H1 (cell line): ENCODE data around the gene L3MBTL4. TPM values are rescaled to one million over a fixed set of nuclear protein-coding genes. Genes with fewer than 3 reads are reported as not detected.

Experiments
- CTCF ChIA-PET: fragments of 300-600 bp; sonication (Branson Sonifier 250); formaldehyde crosslinking; loops from one replicate; lab custom pipeline; 2021; ENCODE audit not compliant: partially characterized antibody; lab: Charles Lee
- POLR2A ChIA-PET: fragments of 300-600 bp; sonication (Branson Sonifier 250); formaldehyde crosslinking; loops from one replicate; lab custom pipeline; 2021; ENCODE audit warnings: inconsistent platforms; ENCODE audit not compliant: partially characterized antibody; lab: Charles Lee
- DNase-seq, 2 experiments: peaks; one replicate each; pipeline versions ENCODE4 v3.0.0 to v3.0.0-alpha.2; 2010 to 2022; ENCODE audit warnings: low spot score in 2 of 2, low read depth in 1 of 2, mixed read lengths in 1 of 2
- FAIRE-seq: peaks from 2 replicates; lab custom pipeline; 2011; peaks lifted over from hg19 to GRCh38; lab: Jason Lieb, UNC
- H2AFZ ChIP-seq: 2 replicates; pipeline ENCODE4 v1.8.1; 2012; ENCODE audit warnings: low read length, inconsistent platforms
- H2AK5ac ChIP-seq: 2 replicates; pipeline ENCODE4 v1.6.1; 2013; ENCODE audit warnings: low read depth, low read length
- H2BK120ac ChIP-seq: replicated peaks from 2 replicates; pipeline ENCODE3; 2013; ENCODE audit warnings: low read depth, low read length, inconsistent platforms
- H2BK12ac ChIP-seq: 2 replicates; pipeline ENCODE4 v1.6.1; 2013; ENCODE audit warnings: low read depth, low read length
- H2BK15ac ChIP-seq: 2 replicates; pipeline ENCODE4 v1.6.1; 2013; ENCODE audit warnings: low read length
- H2BK20ac ChIP-seq: 2 replicates; pipeline ENCODE4 v1.6.1; 2013; ENCODE audit warnings: low read length
- H2BK5ac ChIP-seq: 2 replicates; pipeline ENCODE4 v1.6.1; 2013; ENCODE audit warnings: low read depth, low read length
- H3K14ac ChIP-seq: 2 replicates; pipeline ENCODE4 v1.6.1; 2013; ENCODE audit warnings: inconsistent platforms; ENCODE audit not compliant: insufficient read length
- H3K18ac ChIP-seq: 2 replicates; pipeline ENCODE4 v1.6.1; 2013; ENCODE audit warnings: low read length; ENCODE audit errors: extremely low read depth
- H3K23ac ChIP-seq: 2 replicates; pipeline ENCODE4 v1.6.1; 2013; ENCODE audit warnings: inconsistent platforms; ENCODE audit not compliant: insufficient read length
- H3K23me2 ChIP-seq: 2 replicates; pipeline ENCODE4 v1.6.1; 2013; ENCODE audit warnings: low read depth, low read length
- H3K27ac ChIP-seq: 2 replicates; pipeline ENCODE4 v1.6.1; 2011; ENCODE audit warnings: low read depth, low read length, inconsistent platforms
- H3K27me3 ChIP-seq, 4 experiments: replicated peaks in 1 of 4; 1 replicate in 1 of 4; 2 replicates in 3 of 4; pipeline versions ENCODE4 v1.6.1 to v1.8.1; 2011 to 2013; ENCODE audit warnings: low read length in 3 of 4, mild to moderate bottlenecking in 3 of 4, inconsistent platforms in 2 of 4, mixed read lengths in 2 of 4, moderate library complexity in 1 of 4; ENCODE audit not compliant: control insufficient read depth in 3 of 4, insufficient read depth in 3 of 4; ENCODE audit errors: extremely low read depth in 1 of 4
- H3K36me3 ChIP-seq, 4 experiments: 2 replicates each; pipeline versions ENCODE4 v1.6.1 to v1.8.1; 2011 to 2013; ENCODE audit warnings: mild to moderate bottlenecking in 4 of 4, low read length in 3 of 4, moderate library complexity in 2 of 4, control low read depth in 1 of 4, inconsistent platforms in 1 of 4; ENCODE audit not compliant: insufficient read depth in 4 of 4, control insufficient read depth in 2 of 4
- H3K4ac ChIP-seq: replicated peaks from 2 replicates; pipeline ENCODE3; 2013; ENCODE audit warnings: low read length, low read depth, mixed read lengths, inconsistent platforms; ENCODE audit not compliant: insufficient read length
- H3K4me1 ChIP-seq, 4 experiments: replicated peaks in 1 of 4; 1 replicate in 1 of 4; 2 replicates in 3 of 4; pipeline versions ENCODE4 v1.6.1 to v1.8.1; 2011 to 2013; ENCODE audit warnings: low read length in 3 of 4, inconsistent platforms in 2 of 4, mixed read lengths in 1 of 4; ENCODE audit not compliant: insufficient read depth in 4 of 4, control insufficient read depth in 3 of 4
- H3K4me2 ChIP-seq, 2 experiments: 2 replicates each; pipeline versions ENCODE4 v1.6.1 to v1.8.1; 2011 to 2013; ENCODE audit warnings: low read depth in 2 of 2, low read length in 2 of 2, control low read depth in 1 of 2, inconsistent platforms in 1 of 2, mild to moderate bottlenecking in 1 of 2; ENCODE audit not compliant: insufficient read depth in 1 of 2
- H3K4me3 ChIP-seq, 4 experiments: fragments of 200-600, 300-600 bp in 1 of 4; sonication (generic), shearing (Covaris generic), sonication (Bioruptor Twin) in 1 of 4; 2 replicates each; pipeline versions ENCODE4 v1.5.1 to v1.8.1; 2011 to 2016; ENCODE audit warnings: low read length in 4 of 4, low read depth in 3 of 4, control low read depth in 2 of 4, inconsistent platforms in 2 of 4, mild to moderate bottlenecking in 2 of 4, mixed read lengths in 1 of 4, moderate library complexity in 1 of 4; ENCODE audit not compliant: insufficient read depth in 2 of 4; ENCODE audit errors: extremely low read depth in 1 of 4
- H3K56ac ChIP-seq: replicated peaks from 2 replicates; pipeline ENCODE3; 2013; ENCODE audit warnings: low read depth, mild to moderate bottlenecking, mixed read lengths, low read length, inconsistent platforms; ENCODE audit not compliant: insufficient read length
- H3K79me1 ChIP-seq: 2 replicates; pipeline ENCODE4 v1.6.1; 2013; ENCODE audit warnings: low read depth, low read length, control low read depth
- H3K79me2 ChIP-seq, 2 experiments: 2 replicates each; pipeline versions ENCODE4 v1.6.1 to v1.8.1; 2012 to 2013; ENCODE audit warnings: low read length in 2 of 2, mild to moderate bottlenecking in 2 of 2, inconsistent platforms in 1 of 2; ENCODE audit not compliant: insufficient read depth in 2 of 2, control insufficient read depth in 1 of 2
- H3K9ac ChIP-seq, 4 experiments: replicated peaks in 1 of 4; 1 replicate in 1 of 4; 2 replicates in 3 of 4; pipeline versions ENCODE4 v1.6.1 to v1.8.1; 2011 to 2013; ENCODE audit warnings: low read depth in 3 of 4, low read length in 3 of 4, control low read depth in 2 of 4, mild to moderate bottlenecking in 2 of 4, moderate library complexity in 2 of 4, inconsistent platforms in 1 of 4; ENCODE audit errors: extremely low read depth in 1 of 4
- H3K9me3 ChIP-seq, 2 experiments: 2 replicates each; pipeline versions ENCODE4 v1.6.1 to v1.8.1; 2012 to 2013; ENCODE audit warnings: mild to moderate bottlenecking in 2 of 2, moderate library complexity in 2 of 2, control low read depth in 1 of 2, inconsistent platforms in 1 of 2, low read depth in 1 of 2, low read length in 1 of 2, mixed read lengths in 1 of 2; ENCODE audit not compliant: insufficient read depth in 2 of 2
- H4K20me1 ChIP-seq, 2 experiments: replicated peaks in 1 of 2; 2 replicates each; pipeline versions ENCODE3 to v1.8.1; 2011 to 2013; ENCODE audit warnings: inconsistent platforms in 2 of 2, low read length in 2 of 2, mild to moderate bottlenecking in 1 of 2; ENCODE audit not compliant: insufficient read depth in 2 of 2, control insufficient read depth in 1 of 2
- H4K5ac ChIP-seq: 2 replicates; pipeline ENCODE4 v1.6.1; 2013; ENCODE audit warnings: low read length, low read depth, mixed read lengths, inconsistent platforms; ENCODE audit not compliant: insufficient read length
- H4K8ac ChIP-seq: 2 replicates; pipeline ENCODE4 v1.8.0; 2013; ENCODE audit warnings: mild to moderate bottlenecking, moderate library complexity, low read length, inconsistent platforms; ENCODE audit not compliant: insufficient read depth; ENCODE audit errors: extremely low read depth
- H4K91ac ChIP-seq: replicated peaks from 2 replicates; pipeline ENCODE3; 2013; ENCODE audit warnings: low read length, mixed read lengths, inconsistent platforms; ENCODE audit not compliant: insufficient read length
- BCL11A ChIP-seq, 2 experiments: IDR thresholded peaks; one replicate each; pipeline ENCODE4 v1.6.1; 2011; ENCODE audit warnings: low read depth in 2 of 2, low read length in 2 of 2, mild to moderate bottlenecking in 2 of 2
- CBX8 ChIP-seq: fragments of 300-800, 300-1000 bp; sonication (generic); IDR thresholded peaks from 2 replicates; pipeline ENCODE4 v1.7.1; 2016; ENCODE audit warnings: low read depth, low read length, borderline replicate concordance
- CTBP2 ChIP-seq: IDR thresholded peaks from 2 replicates; pipeline ENCODE4 v1.7.0; 2011; ENCODE audit warnings: borderline replicate concordance, mild to moderate bottlenecking, moderate library complexity, mixed read lengths, low read length; ENCODE audit not compliant: insufficient read depth, insufficient read length
- EGR1 ChIP-seq: IDR thresholded peaks from 2 replicates; pipeline ENCODE4 v1.6.1; 2011; ENCODE audit warnings: low read depth, low read length, borderline replicate concordance
- EP300 ChIP-seq, 2 experiments: IDR thresholded peaks; 1 replicate in 1 of 2; 2 replicates in 1 of 2; pipeline ENCODE4 v1.6.1; 2011 to 2012; ENCODE audit warnings: low read depth in 2 of 2, low read length in 2 of 2, mild to moderate bottlenecking in 2 of 2, borderline replicate concordance in 1 of 2, inconsistent platforms in 1 of 2, moderate library complexity in 1 of 2
- PHF8 ChIP-seq: fragments of 200-600 bp; sonication (generic); conservative IDR thresholded peaks from 2 replicates; pipeline ENCODE4 v1.7.1; 2012; ENCODE audit warnings: low read depth, mild to moderate bottlenecking, inconsistent platforms, low read length, moderate library complexity
- SP4 ChIP-seq: IDR thresholded peaks from 2 replicates; pipeline ENCODE4 v1.6.1; 2012; ENCODE audit warnings: low read length, inconsistent platforms
- WGBS, 2 experiments: shearing (Covaris generic) in 1 of 2; methylation state at CpG; one replicate each; pipeline versions ENCODE4 v1.1.6 to v1.1.7; 2013 to 2015; ENCODE audit warnings: low lambda C conversion rate in 2 of 2, mixed read lengths in 2 of 2, inconsistent platforms in 1 of 2, low coverage in 1 of 2, missing lambda C conversion rate in 1 of 2; ENCODE audit not compliant: insufficient replicate concordance in 2 of 2, insufficient coverage in 1 of 2, insufficient read length in 1 of 2; ENCODE audit errors: extremely low coverage in 1 of 2, missing lambda C conversion rate in 1 of 2; 5-methylcytosine and 5-hydroxymethylcytosine counted together
- polyA plus RNA-seq, 7 experiments: library from polyadenylated mRNA; depleted of rRNA in 3 of 7; stranded (reverse) in 5 of 7; unstranded in 2 of 7; fragments of >200 nt in 5 of 7; fragments of 200-250 nt in 2 of 7; gene quantifications; 1 replicate in 5 of 7; 2 replicates in 1 of 7; 4 replicates in 1 of 7; pipeline versions ENCODE4 v1.2.1 to v1.2.3, GENCODE V29; 2011 to 2013; ENCODE audit warnings: missing spikeins in 2 of 7, mixed read lengths in 2 of 7
- total RNA-seq: library from RNA; stranded (reverse); fragmentation: NEBNext Ultra II Directional; extraction: Animal tissue kit (Norgen Biotek cat#: 25700); gene quantifications from 2 replicates; pipeline ENCODE4 v1.2.1, GENCODE V29; 2021

L3MBTL4 gene
- total and polyA plus RNA-seq, 2 of the 8 experiments (the other 6 are each of a cell fraction or from before 2014, with no cell fraction given), result 1.0 to 2.1 TPM

DNA sequence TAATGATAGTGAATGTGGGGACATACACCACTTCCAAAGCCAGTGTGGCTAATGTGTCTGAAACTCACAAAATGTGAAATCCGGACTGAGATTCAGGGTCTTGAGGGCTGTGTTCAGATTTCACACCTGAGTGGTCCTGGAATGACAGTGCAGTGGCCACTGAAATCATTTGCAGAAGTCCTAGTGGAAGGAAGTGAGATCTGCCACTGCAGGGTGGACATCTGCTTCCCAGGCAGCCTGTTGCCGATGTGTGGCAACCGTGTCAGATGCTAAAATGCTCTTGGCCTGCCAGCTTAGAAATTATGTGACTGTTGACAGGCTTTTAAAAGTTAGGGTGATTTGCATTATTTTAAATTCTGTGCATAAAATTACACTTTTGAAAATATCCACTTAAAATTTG is 441.6 kb downstream of the L3MBTL4 start:
- no peak for FAIRE-seq
- Histone ChIP-seq H3K27ac (no peak overlapping the region), H3K4me1 (peaks cover 0 to 11% (median 4%) of the 10 kb centered on the region in 4 experiments; a peak in 6 of 7 replicates), H2BK20ac (no peak overlapping the region), H2BK15ac (no peak overlapping the region), H2BK12ac (no peak overlapping the region), H3K79me2 (no peaks in the 10 kb centered on the region), H3K9ac (no peak overlapping the region), H3K56ac (no peak overlapping the region), H4K5ac (no peak overlapping the region), H3K79me1 (no peaks in the 10 kb centered on the region), H3K27me3 (no peaks in the 10 kb centered on the region), H4K91ac (no peak overlapping the region), H2AK5ac (no peak overlapping the region), H3K18ac (no peak overlapping the region), H2BK5ac (no peak overlapping the region), H3K9me3 (no peaks in the 10 kb centered on the region), H3K14ac (no peak overlapping the region), H2AFZ (no peak overlapping the region), H4K8ac (no peak overlapping the region), H3K4me2 (no peak overlapping the region), H3K36me3 (no peaks in the 10 kb centered on the region), H4K20me1 (no peaks in the 10 kb centered on the region), H3K23ac (no peak overlapping the region), H3K23me2 (no peaks in the 10 kb centered on the region), H2BK120ac (no peak overlapping the region), H3K4me3 (no peak overlapping the region), H3K4ac (no peak overlapping the region)
- 98% methylated on average over 3 of the region's 3 CpGs; no CpG with 5 or more reads in 1 of the 2 experiments for WGBS, 2 experiments
- CTCF ChIA-PET, result interaction anchor here (1.7 to 2.3 kb wide), 3 partner anchors 12 to 94 kb away, joined by 4 to 5 read pairs (median 4); no protein-coding TSS in a partner anchor
- no peak for DNase-seq
- TF ChIP-seq BCL11A (IDR thresholded peaks at IDR 0.05; ENCODE audit: low read depth in 2 of 2, low read length in 2 of 2), result no peak
- TF ChIP-seq PHF8, result no peak
- no peak for TF ChIP-seq CBX8
- no peak for TF ChIP-seq CTBP2
- TF ChIP-seq SP4, result no peak
- TF ChIP-seq EGR1, result no peak
- no peak for TF ChIP-seq EP300 (IDR thresholded peaks at IDR 0.05; ENCODE audit: borderline replicate concordance in 1 of 2, low read depth in 2 of 2, low read length in 2 of 2)
- POLR2A ChIA-PET, result no interaction called here
